A549 (cell line): ENCODE data around the gene PORCN.
"Not testable (repeated sequence)": the region's sequence is repeated elsewhere in the genome, so short reads cannot be mapped to it uniquely, and the experiment has no call there.

Source experiments
- CEBPB ChIP-seq, 2 experiments: fragments of >200 bp in 1 of 2; sonication (Bioruptor Twin) in 1 of 2; formaldehyde crosslinking in 1 of 2; IDR thresholded peaks; 2 replicates each; pipeline ENCODE4 v1.6.1; 2012 to 2016
- CTCF ChIP-seq: fragments of >200 bp; sonication (Bioruptor Twin); formaldehyde crosslinking; IDR thresholded peaks from 3 replicates; pipeline ENCODE4 v1.5.1; 2016
- EHF ChIP-seq: fragments of 250-450 bp; sonication (Bioruptor Pico); IDR thresholded peaks from 2 replicates; pipeline ENCODE4 v1.5.0; 2020; ENCODE audit warnings: mild to moderate bottlenecking
- EHMT2 ChIP-seq: fragments of 200-600 bp; sonication (generic); IDR thresholded peaks from 2 replicates; pipeline ENCODE4 v1.6.1; 2016; ENCODE audit warnings: antibody characterized with exemption, low read depth, mild to moderate bottlenecking, moderate library complexity
- MAZ ChIP-seq: fragments of 150-350 bp; IDR thresholded peaks from 2 replicates; pipeline ENCODE4 v1.6.1; 2014; ENCODE audit warnings: antibody characterized with exemption, low read depth, low read length, borderline replicate concordance
- MYC ChIP-seq: IDR thresholded peaks from 2 replicates; pipeline ENCODE4 v1.6.1; 2012; ENCODE audit warnings: mild to moderate bottlenecking, inconsistent platforms, low read length, improper control_type of control experiment, borderline replicate concordance
- POLR2A ChIP-seq: IDR thresholded peaks from 2 replicates; pipeline ENCODE4 v1.6.1; 2012; ENCODE audit warnings: mild to moderate bottlenecking, low read length
- RFX5 ChIP-seq: fragments of 450-650 bp; IDR thresholded peaks from 2 replicates; pipeline ENCODE4 v1.7.1; 2014; ENCODE audit warnings: antibody characterized with exemption, mild to moderate bottlenecking, moderate library complexity
- TF ChIP-seq, protein P1 (sequence below): IDR thresholded peaks from 2 replicates; pipeline ENCODE4 v1.6.1; 2012

DNA sequence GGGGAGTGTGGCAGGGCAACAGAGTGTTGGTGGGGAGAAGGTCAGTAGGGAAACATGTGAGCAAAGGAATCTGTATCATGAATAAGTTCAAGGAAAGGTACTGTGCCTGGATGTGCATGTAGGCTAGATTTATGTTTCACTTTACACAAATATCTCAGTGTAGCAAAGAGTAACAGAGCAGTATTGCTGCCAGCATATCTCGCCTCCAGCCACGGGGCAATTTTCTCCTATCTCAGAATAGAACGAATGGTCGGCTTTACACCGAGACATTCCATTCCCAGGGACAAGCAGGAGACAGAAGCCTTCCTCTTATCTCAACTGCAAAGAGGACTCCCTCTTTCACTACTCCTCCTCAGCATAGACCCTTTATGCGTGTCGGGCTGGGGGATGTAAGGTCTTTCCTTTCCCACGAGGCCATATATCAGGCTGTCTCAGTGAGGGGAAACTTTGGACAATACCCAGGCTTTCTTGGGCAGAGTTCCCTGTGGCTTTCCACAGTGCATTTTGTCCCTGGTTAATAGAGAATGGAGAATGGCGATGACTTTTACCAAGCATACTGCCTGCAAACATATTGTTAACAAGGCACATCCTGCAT lies 47.0 kb downstream of the PORCN start:
- not testable (repeated sequence) for TF ChIP-seq MYC; CTCF; RFX5; POLR2A; EHMT2; MAZ; CEBPB (IDR thresholded peaks at IDR 0.05); EHF (CRISPR knock-in tag)
- TF ChIP-seq, protein P1, sequence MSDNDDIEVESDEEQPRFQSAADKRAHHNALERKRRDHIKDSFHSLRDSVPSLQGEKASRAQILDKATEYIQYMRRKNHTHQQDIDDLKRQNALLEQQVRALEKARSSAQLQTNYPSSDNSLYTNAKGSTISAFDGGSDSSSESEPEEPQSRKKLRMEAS = not testable (repeated sequence)
